GM18909 (cell line): ENCODE results near the gene NDUFS3.
"Not testable (repeated sequence)": the region's sequence is repeated elsewhere in the genome, so short reads cannot be mapped to it uniquely, and the experiment has no call there.

Experiments
- ATAC-seq: cut with Tn5 transposase; IDR thresholded peaks from one replicate; pipeline ENCODE4 v1.9.1; 2021; ENCODE audit warnings: mild to moderate bottlenecking; ENCODE audit not compliant: unreplicated experiment, poor library complexity

The NDUFS3 gene

GRCh38 chr11:47557004-47557403 lies 21.9 kb upstream of the NDUFS3 start:
- ATAC-seq = not testable (repeated sequence)

GRCh38 chr11:47558695-47559094 lies 20.2 kb upstream of the NDUFS3 start:
- ATAC-seq = no peak

DNA sequence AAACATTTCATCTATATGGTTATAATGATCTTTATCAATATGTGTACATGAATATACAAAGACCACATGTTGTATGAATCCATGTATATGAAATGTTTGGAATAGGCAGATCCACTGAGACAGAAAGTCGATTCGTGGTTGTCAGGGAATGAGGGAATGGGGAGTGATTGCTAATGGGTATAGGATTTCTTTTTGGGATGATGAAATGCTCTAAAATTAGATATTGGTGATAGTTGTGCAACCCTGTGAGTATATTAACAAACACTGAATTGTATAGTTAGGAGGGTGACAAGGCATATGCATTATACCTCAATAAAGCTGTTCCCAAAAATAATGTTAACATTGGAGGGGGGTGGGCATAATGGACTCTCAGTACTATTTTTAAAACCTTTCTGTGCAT lies 18.4 kb upstream of the NDUFS3 start:
- ATAC-seq = no peak

GRCh38 chr11:47562393-47562792 lies 16.5 kb upstream of the NDUFS3 start:
- not testable (repeated sequence) for ATAC-seq

GRCh38 chr11:47564366-47564765 lies 14.5 kb upstream of the NDUFS3 start:
- ATAC-seq = not testable (repeated sequence)

DNA sequence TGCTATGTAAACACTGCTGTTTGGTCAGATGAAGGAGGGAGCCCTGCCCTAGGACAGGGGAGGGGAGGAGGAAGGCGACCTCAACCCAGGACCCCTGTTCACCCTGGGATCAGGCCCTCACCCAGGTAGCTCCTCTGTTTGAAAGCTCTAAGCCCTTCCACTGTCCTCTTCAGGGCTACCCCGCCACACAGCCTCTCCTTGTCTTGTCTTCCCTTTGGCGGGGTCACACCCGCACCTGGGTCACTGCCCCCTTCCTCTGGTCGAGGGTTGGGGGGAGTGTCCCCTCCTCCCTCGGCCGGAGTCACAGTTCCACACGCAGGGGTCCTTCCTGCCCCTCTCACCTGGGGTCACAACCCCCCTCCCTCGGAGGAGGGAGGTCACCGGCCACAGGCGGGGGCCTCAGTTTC lies 13.9 kb upstream of the NDUFS3 start:
- peak; percentile 26 for ATAC-seq

DNA sequence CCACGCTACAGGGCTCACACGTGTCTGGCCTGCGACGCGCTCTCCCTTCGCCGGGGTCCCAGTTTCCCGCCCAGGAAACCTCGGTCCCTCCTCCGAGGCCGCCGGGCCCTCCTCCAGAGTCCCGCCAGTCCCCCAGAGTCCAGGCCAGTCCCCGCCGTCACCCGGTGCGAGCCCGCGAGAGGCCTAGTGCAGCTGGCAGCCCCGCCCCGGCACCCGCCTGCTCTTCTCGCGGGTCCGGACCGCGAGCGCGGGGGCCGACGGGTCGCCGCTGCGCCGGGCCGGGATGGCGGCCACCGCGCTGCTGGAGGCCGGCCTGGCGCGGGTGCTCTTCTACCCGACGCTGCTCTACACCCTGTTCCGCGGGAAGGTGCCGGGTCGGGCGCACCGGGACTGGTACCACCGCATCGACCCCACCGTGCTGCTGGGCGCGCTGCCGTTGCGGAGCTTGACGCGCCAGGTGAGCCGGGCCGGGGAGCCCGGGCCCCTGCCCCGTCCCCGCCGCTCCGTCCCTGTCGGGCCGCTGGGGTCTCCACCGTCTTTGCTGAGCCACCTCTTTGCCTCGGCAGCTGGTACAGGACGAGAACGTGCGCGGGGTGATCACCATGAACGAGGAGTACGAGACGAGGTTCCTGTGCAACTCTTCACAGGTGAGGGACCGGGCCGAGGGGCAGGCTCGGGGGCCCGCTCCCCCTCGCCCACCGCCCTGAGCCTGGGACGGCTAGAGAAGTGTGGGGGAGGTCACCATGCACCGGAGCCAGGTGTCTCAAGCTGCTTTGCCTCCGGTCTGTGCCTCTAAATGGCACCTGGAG lies 13.3 kb upstream of the NDUFS3 start, which contains the start of gene PTPMT1:
Gene PTPMT1, plus strand, starts transcription at position 260 of the 809 bp plus-strand sequence. Its CDS starts 24 bp downstream, at position 284.
- ATAC-seq = peak; percentile 86

DNA sequence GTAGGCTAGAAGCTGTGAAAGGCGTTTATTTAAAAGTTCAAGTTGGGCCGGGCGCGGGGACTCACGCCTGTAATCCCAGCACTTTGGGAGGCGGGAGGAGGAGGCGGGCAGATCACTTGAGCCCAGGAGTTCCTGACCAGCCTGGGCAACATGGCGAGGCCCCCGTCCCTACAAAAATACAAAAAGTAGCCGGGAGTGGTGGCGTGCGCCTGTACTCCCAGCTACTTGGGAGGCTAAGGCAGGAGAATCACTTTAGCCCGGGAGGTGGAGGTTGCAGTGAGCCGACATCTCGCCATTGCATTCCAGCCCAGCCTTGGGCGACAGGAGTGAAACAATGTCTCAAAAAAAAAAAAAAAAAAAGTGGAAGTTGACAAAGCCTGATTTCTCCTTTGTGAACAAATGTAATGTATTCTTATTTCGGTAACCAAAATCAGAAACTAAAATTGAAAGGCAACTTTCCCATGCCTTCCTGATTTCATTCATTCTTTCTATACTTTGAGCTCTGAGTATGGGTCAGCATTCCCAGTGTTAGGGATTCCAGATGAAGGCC lies 12.7 kb upstream of the NDUFS3 start:
- no peak for ATAC-seq

DNA sequence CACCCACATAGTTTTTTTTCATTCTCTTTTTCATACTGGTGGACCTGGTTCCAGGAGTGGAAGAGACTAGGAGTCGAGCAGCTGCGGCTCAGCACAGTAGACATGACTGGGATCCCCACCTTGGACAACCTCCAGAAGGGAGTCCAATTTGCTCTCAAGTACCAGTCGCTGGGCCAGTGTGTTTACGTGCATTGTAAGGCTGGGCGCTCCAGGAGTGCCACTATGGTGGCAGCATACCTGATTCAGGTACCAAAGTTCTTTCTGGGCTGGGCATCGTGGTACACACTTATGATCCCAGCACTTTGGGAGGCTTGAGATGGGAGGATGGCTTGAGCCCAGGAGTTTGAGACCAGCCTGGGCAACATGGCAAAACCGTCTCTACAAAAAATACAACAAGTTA lies 9.2 kb upstream of the NDUFS3 start:
- ATAC-seq = no peak

DNA sequence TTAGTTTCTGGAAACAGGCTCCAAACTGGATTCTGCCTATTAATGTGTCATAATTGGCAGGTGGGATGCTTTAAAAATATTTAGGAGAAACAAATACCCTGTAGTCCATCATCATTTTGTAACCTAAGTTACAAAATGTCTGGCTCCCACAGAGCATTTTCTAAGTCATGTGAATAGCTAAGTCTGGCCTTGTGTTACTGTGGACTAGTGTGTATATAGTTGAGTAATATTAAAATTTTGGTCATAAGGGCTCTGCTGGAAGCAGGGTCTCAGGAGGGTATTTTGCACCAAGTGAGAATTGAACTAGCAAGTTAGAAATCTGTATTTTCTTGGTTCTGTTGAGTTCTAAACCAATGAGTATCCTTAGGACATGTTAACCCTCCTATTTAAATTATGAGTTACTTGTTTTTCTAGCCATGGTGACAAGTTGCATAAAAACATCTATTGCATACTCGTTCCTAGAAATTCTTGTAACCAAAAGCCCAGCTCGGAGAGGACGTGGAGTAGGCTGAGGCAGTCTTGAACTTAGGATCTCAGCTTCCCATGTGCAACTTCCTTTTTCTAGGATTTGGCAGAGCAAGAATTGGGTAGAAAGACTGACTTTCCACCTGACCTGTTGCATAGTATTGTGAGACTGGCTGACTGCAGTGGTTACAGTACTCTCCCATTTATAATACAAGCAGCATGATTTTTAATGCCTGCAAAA lies 8.1 kb upstream of the NDUFS3 start:
- no peak for ATAC-seq

DNA sequence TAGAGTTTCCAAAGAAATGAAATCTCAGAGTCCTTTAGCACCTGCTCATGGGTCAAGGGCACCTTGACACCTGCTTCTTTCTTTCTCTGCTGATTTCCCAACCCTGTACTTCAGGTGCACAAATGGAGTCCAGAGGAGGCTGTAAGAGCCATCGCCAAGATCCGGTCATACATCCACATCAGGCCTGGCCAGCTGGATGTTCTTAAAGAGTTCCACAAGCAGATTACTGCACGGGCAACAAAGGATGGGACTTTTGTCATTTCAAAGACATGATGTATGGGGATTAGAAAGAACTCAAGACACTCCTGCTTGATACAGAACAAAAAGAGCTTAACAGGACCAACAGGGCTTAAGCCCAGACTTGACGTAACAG lies 7.5 kb upstream of the NDUFS3 start:
- ATAC-seq = no peak

GRCh38 chr11:47571895-47572294 lies 7.0 kb upstream of the NDUFS3 start:
- ATAC-seq = no peak

DNA sequence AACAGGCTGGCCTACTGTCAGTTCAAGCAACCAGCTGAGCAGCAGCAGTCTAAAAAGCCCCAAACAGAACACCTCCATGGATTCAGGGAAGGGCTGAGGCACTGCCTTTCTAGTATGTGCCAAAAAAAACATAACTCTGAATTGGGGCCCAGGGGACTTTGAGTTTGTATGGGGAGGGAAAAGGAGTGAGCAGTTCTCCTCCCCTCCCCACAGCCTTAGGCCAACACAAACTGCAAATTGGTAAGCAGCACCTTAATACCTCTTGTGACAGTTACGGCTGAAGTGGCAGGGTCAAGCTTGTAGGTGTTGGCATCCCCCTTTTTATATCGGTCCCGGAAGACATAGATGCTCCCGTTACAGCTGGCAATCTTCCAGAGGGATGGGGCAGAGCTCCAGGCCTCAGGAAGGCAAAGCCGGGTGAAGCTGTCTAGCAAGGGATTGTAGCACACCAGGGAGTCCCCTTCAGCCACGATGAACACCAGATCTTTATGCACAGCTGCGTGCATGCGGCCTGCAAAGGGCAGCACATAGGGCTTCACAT lies 6.1 kb upstream of the NDUFS3 start:
- no peak for ATAC-seq

DNA sequence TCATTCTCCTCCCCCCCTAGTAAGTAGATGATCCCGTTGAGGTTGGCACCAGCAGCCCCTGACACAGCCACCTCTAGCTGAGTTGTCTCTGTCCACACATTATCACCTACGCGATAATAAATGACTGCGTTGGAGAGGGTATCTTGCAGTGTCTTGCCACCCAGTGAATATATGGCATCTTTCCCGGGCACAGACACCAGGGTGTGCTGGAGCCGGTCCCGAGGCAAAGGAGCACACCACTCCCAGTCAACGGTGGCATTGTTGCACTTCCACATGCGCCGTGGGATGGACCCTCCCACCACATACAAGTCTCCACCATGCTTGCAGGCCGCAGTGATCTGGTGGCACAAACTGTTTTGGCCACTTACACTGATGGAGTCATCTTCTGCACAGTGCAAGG lies 5.6 kb upstream of the NDUFS3 start:
- no peak for ATAC-seq

DNA sequence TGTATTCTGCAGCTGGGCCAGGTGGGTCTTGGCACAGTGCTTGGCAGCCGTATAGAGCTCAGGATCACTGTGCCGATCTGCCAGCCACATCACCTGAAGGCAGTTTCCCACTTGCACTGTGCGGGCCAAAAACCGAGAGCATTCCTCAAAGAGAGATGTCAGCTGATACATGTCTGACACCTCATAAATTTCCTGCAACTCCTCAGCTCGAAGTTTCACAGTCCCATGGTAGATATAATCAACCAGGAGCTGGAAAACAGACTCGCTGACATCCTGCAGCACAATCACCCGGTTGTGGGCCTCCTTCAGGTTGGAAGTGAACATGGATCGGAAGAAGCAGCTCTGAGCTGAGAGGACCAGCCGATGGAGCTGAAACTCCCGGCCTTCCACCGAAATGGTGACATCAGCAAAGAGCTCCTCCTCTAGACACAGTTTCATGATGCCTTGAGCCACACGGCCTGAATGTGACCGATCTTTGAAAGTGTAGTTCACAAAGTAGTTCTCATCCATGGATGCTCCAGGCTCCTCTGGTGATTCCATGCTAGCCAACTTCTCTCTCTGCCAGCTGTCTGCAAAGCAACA lies 1.3 kb upstream of the NDUFS3 start:
- ATAC-seq = no peak

DNA sequence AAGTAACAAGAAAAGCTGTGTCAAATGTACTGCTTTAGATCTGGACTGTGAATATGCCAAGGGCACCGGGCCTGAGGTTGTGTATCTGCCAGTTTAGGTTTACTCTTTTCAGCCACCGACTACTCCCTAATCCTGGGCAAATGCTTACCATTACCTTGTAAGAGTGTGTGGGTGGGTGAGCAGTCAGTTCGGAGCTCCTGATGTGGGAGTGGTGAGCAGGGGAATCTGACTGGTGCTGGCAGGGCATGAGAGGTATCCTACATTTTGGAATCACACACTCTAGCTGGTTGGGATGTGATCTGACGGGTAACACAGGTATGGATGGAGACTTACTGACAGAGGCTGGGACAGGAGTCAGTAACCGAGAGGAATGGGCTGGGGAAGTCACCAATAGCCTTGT lies 5.0 kb downstream of the NDUFS3 start:
- no peak for ATAC-seq

DNA sequence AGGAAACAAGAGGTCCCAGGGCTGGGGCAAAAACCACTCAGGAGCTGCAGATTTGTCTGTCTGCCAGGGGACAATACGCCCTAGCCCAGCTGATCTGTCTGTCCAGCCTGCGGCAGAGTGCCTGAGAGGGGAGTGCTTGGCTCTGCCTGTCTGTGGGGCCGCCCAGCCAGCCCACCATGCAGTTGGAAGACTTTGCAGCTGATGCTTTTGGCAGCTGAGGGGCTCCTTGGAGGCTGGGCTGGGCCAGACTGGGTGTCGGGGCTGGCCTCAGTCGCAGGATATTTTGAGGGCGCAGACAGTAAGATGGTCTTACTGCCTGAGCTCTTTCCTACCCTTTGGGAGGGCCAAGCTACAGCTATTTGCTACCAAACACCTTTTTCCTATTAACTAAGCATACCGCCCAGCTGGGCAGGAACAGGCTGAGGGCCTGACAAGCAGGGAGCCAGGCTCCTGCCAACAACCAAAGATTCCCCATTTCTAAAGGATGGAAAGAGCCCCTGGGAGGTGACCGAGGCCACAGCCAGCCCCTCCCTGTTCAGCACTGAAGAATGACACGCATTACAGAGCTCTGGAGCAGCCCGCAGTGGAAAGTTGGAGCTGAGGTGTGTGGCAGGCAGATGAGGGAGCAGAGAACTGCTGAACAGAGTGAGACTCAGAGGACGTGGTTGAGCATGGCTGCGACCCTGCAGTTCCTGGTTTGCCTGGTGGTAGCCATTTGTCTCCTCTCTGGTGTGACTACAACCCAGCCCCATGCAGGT lies 7.4 kb downstream of the NDUFS3 start, which contains the start of gene FAM180B:
Gene FAM180B, plus strand, starts transcription at position 581 of the 758 bp plus-strand sequence. Its CDS starts 91 bp downstream, at position 672.
- ATAC-seq = no peak

DNA sequence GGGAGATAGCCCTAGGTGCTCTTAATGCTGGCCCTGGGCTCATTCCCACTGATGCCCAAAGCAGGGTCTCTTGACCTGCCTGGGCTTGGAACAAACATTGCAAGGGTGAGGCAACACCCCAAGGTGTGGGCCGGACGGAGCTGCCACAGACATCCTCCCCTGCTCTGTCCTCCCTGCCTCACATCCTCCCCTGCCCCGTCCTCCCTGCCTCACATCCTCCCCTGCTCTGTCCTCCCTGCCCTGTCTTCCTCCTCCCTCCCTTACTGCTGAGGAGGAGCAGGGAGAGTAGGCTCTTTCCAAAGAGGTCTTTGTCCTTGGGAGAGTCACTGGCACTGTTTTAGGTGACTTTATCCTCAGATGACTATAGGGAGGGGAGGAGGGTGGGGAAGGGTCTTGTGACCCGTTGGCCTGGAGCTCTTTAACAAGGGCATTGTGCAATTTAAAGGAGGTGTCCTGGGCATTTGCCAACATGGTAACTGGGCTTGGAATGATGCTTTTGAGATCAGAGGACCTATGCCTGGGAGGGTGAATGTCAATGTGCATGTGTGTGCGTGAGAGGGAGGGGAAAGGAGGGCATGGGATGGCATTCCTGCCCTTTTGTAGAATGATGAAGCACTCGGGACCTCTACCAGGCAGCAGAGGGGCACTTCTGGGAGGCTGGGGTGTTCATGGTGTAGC lies 8.3 kb downstream of the NDUFS3 start:
- ATAC-seq = no peak

GRCh38 chr11:47587723-47588326 lies 9.0 kb downstream of the NDUFS3 start:
- no peak for ATAC-seq
